ENCODE measurements around the gene MORC1. TPM values are rescaled to one million over a fixed set of nuclear protein-coding genes. Genes with fewer than 3 reads are reported as not detected.

MORC1 gene
- total RNA-seq, 1 donor from 2014 or later = not detected

GRCh38 chr3:109109574-109109973 lies 8.4 kb downstream of the MORC1 start:
- Mint-ChIP-seq H3K4me3 (no peak overlapping the region), H3K9me3 (peaks cover 3% of the 10 kb centered on the region), H3K27ac (no peak overlapping the region), H3K27me3 (ENCODE audit: insufficient read depth, low read depth) (peaks cover 2% of the 10 kb centered on the region), H3K4me1 (no peaks in the 10 kb centered on the region), H3K36me3 (no peaks in the 10 kb centered on the region)
- TF ChIP-seq CTCF (IDR thresholded peaks at IDR 0.05) (no peak), EZH2 (IDR thresholded peaks at IDR 0.05) (no peak), EZH2phosphoT487 (IDR thresholded peaks at IDR 0.05) (no peak)
- Histone ChIP-seq H3F3A (ENCODE audit: low read depth) (peaks cover 7% of the 10 kb centered on the region), H2AFZ (replicated peaks) (no peak overlapping the region), H3K4me2 (no peak overlapping the region), H3K36me3 (no peaks in the 10 kb centered on the region), H3K79me2 (ENCODE audit: low read depth) (no peaks in the 10 kb centered on the region), H3K4me3 (no peak overlapping the region), H3K4me1 (peaks cover 20% of the 10 kb centered on the region), H3K27me3 (no peaks in the 10 kb centered on the region), H4K20me1 (ENCODE audit: low read depth) (no peaks in the 10 kb centered on the region), H3K9me3 (ENCODE audit: low read depth) (no peaks in the 10 kb centered on the region), H3K9ac (no peak overlapping the region), H3K27ac (no peak overlapping the region)
- DNase-seq (ENCODE audit: low spot score) = no peak

GRCh38 chr3:109098079-109098644 lies 19.8 kb downstream of the MORC1 start:
- Histone ChIP-seq H2AFZ (replicated peaks) (peak overlapping the region; percentile 50), H3F3A (ENCODE audit: low read depth) (no peaks in the 10 kb centered on the region), H3K27me3 (no peaks in the 10 kb centered on the region), H3K4me2 (no peak overlapping the region), H3K9me3 (ENCODE audit: low read depth) (no peaks in the 10 kb centered on the region), H3K9ac (no peak overlapping the region), H3K4me3 (no peak overlapping the region), H3K27ac (no peak overlapping the region), H3K4me1 (no peaks in the 10 kb centered on the region), H4K20me1 (ENCODE audit: low read depth) (no peaks in the 10 kb centered on the region), H3K79me2 (ENCODE audit: low read depth) (no peaks in the 10 kb centered on the region), H3K36me3 (no peaks in the 10 kb centered on the region)
- peak; percentile 51 for DNase-seq (ENCODE audit: low spot score)
- Mint-ChIP-seq H3K27me3 (ENCODE audit: insufficient read depth, low read depth) (no peaks in the 10 kb centered on the region), H3K4me3 (no peak overlapping the region), H3K4me1 (no peaks in the 10 kb centered on the region), H3K27ac (no peak overlapping the region), H3K9me3 (no peaks in the 10 kb centered on the region), H3K36me3 (no peaks in the 10 kb centered on the region)
- TF ChIP-seq CTCF (IDR thresholded peaks at IDR 0.05) (peak; percentile 58), EZH2phosphoT487 (IDR thresholded peaks at IDR 0.05) (no peak)

GRCh38 chr3:109095166-109095565 lies 22.8 kb downstream of the MORC1 start:
- H2AFZ ChIP-seq (replicated peaks) = peak overlapping the region; percentile 54
- no peak overlapping the region for H3K27ac ChIP-seq
- no peaks in the 10 kb centered on the region for H3K36me3 ChIP-seq
- no peak overlapping the region for H3K4me3 ChIP-seq
- no peaks in the 10 kb centered on the region for H3K79me2 ChIP-seq (ENCODE audit: low read depth)
- no peaks in the 10 kb centered on the region for H3F3A ChIP-seq (ENCODE audit: low read depth)
- H3K9ac ChIP-seq = no peak overlapping the region
- DNase-seq (ENCODE audit: low spot score) = no peak
- Mint-ChIP-seq H3K27me3 (ENCODE audit: insufficient read depth, low read depth) (no peaks in the 10 kb centered on the region), H3K4me1 (no peaks in the 10 kb centered on the region), H3K9me3 (no peaks in the 10 kb centered on the region), H3K4me3 (no peak overlapping the region), H3K27ac (peak overlapping the region; percentile 39), H3K36me3 (no peaks in the 10 kb centered on the region)
- TF ChIP-seq EZH2phosphoT487 (IDR thresholded peaks at IDR 0.05) = no peak
- no peak for TF ChIP-seq CTCF (IDR thresholded peaks at IDR 0.05)
- no peak for TF ChIP-seq EZH2 (IDR thresholded peaks at IDR 0.05)
- no peaks in the 10 kb centered on the region for H3K9me3 ChIP-seq (ENCODE audit: low read depth)
- no peaks in the 10 kb centered on the region for H3K4me1 ChIP-seq
- H3K27me3 ChIP-seq = no peaks in the 10 kb centered on the region
- no peak overlapping the region for H3K4me2 ChIP-seq
- no peaks in the 10 kb centered on the region for H4K20me1 ChIP-seq (ENCODE audit: low read depth)
